Measurements from ENCODE around the gene PM20D1.
A peak's percentile ranks its signal among the peaks of the same experiment; 100 is the strongest.

Gene PM20D1

DNA sequence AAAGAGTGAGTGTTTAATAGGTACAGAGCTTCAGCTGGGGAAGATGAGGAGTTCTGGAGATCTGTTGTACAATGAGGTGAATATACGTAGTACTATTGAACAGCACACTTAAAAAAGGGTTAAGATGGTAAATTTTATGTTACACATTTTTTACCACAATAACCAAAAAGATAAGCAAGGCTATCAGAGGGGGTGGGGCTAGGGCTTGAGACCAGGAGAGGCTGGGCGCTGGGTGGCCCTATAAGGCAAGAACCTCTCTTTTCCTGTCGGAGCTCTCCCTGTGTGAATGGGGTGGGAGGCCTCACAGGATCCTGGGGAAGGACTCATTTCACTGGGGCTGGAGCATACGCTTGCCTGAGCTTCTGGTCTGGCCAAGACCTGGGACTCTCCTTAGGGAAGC lies 45.9 kb downstream of the PM20D1 start:
- no peak for DNase-seq

DNA sequence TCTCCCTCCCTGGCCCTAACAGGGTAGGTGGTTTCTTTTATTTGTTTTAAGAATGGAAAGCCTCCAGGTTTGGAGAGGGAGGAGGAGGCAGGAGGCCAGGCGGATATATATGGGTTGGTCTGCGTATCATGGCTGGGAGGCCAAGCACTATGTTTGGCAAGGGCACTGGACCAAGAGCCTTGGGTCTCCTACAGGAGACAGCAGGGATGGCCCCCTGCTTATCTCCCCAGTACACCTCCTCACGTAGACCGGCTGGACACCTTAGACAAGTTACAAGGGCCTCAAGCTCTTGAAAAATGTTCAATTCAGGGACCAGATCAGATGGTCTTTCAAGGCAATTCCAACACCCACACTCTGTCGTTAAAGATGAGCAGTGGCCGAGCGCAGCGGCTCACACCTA lies 47.9 kb downstream of the PM20D1 start:
- DNase-seq = no peak

DNA sequence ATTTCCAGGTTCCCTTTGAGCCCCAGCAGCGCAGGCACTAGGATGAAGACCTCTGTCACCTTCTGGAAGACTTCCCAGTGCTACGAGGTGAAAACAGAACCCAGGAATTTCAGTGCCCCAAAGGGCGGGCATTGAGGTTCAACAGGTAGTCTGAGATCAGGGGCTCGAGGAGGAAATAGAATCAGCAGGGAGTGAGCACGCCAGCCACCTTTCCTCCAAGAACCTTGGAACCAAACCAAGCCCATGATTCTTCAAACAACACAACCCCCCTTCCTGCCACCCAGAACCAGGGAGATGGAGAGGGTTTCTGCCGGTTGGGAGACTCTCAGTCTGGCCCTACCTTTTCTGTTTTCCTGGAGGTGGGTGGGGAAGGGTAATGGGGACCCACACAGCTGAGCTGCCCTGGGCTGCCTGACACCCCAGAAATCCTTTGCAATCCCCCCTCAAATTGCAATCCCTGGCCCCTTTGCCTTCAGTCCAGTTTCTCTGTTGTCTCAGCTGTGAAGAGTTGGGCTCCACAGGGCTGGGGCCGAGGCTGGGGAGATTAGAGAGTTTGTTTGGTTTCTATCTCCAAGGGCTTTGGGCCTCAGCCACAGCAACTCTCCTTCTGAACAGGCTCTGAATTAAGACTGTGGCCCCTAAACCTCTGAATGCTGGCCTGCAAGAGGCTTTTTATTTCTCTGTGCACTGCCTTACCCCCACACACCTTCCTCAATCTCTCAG lies 48.8 kb downstream of the PM20D1 start:
- no peak for DNase-seq

DNA sequence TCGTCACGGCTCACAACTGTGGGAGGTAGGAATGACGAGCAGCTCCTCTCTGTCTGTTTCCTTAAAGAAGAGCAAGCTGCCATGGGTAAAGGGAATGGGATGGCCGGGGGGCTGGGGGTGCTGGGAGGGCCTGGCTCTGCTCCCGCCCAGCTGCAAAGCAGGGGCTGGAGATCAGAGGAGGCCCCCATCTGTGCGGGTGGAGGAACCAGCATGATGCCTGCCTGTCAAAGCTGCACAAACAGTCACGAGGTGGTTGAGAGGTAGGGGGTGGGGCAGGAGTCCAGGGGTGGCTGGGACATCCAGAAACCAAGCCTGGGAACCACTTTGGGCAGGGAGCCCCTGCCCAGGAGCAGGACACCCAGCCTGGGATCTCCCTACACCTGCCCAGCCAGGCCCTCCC lies 49.5 kb downstream of the PM20D1 start:
- no peak for DNase-seq

DNA sequence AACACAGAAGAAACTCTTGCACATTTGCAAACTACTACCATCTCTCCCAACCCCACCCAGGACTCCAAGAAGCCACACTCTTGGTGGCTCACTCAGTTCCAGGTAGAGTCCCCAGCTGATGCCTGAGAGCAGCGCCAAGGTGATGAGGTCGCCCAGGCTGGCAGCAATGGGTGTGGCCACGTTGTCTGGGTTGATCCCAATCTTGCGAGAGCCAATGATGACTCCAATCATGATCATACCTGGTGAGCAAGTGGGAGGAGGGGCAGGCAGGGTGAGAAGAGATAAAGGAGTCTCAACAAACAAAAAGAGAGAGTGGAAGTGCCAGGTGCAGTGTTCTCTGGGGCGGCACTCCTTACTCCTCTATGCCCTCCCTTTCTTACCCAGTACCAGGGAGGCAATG lies 51.4 kb downstream of the PM20D1 start:
- no peak for DNase-seq

DNA sequence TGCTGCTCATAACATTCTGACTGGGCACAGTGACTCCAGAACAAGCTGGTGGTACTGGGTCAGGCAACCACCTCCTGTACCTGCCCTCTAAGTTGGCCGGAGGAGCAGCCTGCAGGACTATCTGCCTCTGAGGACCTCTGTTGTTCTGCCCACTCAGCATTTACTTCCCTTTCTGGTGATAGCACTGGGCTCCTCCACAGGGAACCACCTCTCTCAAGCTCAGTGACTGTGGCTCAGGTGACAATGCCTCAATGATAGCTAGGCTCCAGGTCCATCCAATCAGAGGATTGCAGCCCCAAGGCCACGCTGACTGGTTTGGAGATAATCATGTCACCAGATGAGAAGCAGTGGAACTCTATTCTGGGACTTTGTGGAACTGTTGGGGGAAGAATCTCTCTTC lies 52.8 kb downstream of the PM20D1 start:
- DNase-seq = no peak

DNA sequence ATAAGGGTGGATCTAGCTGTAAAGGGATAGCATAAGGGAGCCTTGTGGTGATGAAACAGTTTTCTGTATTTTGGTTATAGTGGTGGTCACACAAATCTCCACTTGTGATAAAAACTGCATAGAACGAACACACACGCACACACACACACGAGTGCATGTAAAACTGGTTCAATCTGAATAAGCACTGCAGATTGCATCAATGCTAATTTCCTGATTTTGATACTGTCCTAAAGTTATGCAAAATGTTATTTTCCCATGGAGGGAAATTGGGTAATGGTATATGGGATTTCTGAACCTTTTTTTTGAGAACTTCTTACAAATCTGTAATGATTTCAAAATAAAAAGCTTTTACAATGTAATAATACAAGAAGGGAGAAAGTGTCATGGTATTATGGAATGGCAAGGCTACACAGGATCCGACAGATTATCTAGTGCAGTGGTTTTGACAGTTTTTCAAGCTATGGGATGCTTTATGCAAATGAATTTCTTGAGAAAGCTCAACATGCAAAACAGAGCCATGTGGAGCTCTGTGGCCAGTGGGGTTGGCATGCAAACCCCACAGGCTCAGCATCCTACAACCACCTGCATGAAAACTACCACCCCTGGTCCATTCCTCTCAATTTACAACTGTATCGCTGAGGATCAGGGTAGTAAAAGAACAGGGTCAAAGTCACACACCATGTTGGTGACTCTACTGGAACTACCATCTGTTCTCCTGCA lies 55.8 kb downstream of the PM20D1 start:
- DNase-seq = no peak

DNA sequence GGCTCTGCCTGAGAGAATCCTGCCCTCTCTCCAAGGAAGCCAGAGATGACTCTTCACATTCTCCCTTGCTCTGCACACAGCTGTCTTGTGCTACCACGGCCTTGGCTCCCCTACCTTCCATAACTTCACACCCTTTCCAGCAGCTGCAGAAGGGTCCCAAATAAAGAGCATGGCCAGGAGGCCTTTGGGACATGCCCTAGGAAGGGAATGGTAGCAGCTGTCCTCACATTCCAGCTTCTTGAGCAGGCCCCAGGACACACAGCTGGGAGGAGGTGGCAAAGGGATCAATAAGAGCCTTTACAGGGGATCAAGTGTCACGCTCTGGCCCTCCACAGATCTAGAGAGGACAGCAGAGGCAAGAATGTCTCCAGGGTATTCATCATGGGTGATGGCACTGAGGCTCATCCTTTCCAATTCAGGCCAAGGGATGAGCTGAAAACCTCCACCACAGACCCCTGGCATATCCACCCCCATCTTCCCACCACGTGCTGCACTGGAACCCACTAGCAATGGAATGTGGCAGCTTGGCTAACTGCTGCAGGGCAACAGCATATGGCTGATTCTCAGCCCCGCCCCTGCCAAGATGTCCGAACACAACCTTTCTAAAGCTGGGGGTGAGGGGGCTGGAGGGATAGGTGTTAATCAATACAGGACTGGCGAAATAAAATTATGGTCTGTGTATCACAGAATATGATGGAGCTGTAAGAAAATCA lies 56.8 kb downstream of the PM20D1 start:
- DNase-seq = no peak

DNA sequence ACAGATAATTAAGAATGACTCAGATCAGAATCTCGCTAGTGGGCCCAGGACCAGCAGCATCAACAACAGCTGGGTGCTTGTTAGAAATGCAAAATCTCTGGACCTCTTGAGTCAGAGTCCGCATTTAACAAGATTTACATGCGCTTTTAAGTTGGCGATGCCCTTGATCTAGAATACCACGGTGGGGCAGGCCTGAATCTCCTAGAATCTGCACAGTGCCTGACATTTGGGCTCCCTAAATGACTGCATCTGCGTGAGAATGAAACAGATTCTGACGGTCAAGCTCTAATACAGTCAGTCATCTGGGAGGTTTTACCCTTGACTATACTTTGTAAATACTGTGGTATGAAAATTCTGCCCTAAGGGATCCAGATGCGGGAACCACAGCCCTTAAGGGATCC lies 57.5 kb downstream of the PM20D1 start:
- DNase-seq = no peak

DNA sequence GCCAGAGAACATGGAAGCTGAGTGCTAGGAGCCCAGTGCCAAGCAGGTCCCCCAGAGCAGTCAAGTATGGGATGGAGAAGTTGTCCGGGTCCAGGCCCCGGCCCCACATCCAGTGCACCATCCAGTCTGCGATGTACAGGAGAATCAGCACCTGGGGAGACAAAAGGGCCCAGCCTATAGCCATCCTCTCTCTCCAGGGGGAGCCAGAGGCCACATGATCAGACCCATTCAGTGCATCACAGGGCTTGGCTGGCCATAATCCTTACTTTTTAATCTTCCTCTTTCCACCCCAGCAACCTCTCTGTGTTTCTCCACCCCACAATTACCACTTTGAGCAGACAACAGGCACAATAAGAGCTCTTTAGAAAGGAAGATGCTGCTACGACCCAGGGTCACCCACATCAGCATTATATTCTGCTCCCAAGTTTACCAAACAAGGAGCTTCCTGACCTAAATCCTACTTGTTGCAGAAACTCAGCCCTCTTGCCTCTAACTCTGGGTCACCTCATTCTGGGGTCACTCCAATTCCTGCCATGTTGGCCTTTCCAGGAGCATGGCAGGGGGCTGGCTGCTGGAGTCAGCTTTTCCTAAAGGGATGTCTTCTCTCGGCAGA lies 58.3 kb downstream of the PM20D1 start:
- DNase-seq = peak; percentile 57 to 67

DNA sequence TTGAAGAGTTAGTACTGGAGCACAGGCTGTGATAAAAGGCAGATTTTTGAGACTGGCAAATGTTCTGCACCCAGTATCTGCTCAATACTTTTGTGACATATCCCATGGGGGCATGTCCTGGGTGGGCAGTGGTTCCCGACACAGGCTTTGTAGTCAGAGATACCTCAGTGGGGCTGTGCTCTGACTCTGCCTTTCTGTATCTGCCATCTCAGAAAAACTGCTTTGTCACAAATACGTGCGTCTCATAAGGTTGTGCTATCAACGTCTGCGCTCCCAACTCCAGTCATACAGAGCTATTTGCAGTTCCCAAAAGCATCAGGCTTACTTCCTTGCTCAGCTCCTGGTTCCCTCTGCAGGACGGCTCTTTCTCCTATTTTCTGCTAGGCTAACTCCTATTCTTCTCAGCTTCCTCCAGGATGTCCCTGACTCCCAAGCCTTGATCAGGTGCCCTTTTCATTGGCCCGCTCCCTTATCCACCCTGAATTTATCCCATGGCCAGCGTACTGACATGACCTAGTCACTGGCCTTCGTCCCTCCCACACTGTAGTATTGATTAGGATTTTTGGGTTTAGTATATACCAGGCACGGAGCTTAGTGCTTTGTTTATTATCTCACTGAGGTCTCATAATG lies 62.5 kb downstream of the PM20D1 start:
- DNase-seq = no peak

DNA sequence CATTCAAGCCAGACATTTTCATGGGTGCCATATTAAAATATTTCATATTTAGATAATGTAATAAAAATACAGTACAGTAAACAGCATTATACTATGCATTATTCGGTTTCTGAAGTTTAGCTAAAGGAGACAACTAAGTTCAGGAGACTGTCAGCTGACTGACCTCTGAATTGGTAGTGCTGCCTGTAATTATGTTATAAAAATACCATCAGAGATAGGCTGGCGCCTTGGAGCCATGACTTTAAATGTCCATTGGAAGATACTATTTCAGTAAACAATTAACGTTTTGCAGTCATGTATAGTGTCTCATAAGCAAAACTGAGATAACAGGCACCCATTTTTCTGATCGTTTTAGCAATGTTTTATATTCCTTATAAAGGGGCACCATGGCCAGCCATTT lies 63.3 kb downstream of the PM20D1 start:
- DNase-seq = no peak

DNA sequence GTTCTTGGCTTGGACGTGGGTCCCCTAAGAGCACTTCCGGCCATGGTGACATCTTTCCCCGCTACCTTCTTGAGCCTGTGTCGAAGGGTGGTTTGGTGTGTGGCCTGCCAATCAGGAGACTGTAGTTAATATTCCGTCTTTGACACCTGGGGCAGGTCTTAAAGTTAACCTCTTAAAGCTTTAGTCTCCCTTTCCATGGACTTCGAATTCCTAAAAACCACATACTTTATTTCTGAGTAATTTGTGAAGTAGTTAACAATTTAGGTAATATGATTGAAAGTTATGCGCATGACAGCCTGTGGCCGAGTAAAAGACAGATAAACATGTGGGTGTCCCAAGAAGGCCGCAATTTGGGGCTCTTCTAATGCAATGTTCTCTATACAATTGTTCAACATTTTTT lies 64.5 kb downstream of the PM20D1 start:
- no peak for DNase-seq

DNA sequence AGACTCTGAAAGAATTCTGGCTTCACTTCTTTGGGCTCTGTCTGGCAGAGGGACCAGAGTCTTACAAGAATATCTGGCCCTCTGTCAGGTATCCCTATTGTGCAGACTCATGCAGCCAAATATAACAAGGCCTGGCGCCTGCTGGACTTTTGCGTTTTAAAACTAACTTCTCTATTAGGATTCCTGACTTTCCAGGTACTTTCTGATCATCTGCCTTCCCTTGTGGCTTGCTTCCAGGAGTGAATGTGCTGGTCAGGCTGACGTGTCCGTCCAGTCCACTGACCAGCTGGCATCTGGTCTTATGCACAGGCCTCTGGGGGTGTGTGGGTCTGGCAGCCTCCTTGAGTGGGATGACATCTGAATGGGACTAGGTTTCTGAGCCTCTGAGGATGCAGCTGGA lies 66.0 kb downstream of the PM20D1 start:
- no peak for DNase-seq

DNA sequence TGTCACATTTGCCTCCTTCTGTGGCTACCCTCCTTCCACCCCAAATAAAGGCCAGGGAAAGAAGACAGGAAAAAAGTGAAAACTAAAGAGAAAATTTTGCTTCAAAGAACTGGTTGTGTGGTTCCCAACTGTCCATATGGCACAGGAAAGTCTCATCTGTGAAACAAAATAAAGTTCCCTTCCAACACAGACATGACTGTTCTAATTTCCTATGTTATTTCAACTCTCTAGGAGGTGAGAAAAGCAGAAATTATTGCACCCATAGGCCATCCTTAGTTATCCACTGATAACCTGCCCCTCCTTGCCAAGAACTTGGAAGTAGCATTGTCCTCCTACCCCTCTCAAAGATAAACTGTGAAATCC lies 66.5 kb downstream of the PM20D1 start:
- DNase-seq = no peak

DNA sequence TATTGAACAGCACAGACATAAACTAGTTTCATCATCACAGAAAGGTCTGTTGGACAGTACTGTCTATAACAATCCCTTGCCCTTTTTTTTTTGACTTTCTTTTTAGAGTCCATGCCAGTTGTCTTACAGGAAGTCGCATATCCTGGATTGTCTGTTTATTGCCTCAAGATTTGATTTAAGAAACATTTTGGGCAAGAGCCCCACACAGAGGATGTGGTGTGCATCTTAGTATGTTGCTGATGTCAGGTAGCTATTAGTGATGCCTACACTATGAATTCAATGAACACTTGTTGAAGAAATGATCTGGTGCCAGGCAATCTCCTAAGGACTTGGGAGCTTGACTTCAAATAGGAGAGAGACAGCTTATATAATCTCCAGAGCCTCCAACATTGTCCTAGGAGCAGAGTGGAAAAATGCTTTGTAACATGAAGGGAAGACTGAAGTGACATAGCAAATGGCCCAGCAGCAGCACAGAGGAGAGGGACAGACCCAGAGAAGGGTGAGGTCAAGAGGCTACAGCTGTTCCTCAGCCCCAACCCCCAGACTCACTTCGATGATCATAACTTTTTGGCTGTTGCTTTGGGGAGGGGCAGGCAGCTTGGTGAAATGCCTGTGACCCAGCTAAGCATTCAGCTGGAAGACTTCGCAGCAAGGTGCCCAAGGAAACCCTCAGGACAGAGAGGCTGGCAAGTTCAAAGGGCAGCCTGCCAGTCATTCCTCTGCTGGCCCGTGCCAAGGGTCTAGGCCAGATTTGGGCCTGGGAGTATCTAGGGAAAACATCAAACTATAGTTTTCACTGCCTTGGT lies 67.1 kb downstream of the PM20D1 start:
- no peak for DNase-seq

DNA sequence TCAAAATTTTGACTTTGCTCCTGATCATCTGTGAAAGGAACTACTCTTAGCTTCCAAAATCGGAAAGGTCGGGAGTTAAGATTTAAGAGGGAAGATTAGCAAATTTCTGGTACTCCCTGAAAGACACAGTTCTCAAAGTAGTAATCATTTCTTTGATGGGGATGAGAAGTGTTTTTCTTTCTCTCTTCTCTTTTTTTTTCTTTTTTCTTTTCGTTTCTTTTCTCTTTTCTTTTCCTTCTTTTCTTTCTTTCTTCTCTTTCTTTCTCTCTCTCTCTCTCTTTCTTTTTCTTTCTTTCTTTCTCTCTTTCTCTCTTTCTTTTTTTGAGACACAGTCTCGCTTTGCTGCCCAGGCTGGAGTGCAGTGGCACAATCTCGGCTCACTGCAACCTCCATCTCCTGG lies 69.6 kb downstream of the PM20D1 start:
- DNase-seq = no peak

Data from activated CD4-positive, alpha-beta T cell treated with anti-CD3 and anti-CD28 coated beads for 4 hours (primary cell).